ENCODE data around the gene MIPOL1. TPM values are rescaled to one million over a fixed set of nuclear protein-coding genes. Genes with fewer than 3 reads are reported as not detected.
A peak's percentile ranks its signal among the peaks of the same experiment; 100 is the strongest.

Gene MIPOL1
- total and polyA plus RNA-seq, 2 of the 13 experiments (the other 11 are each of a cell fraction or from before 2014, with no cell fraction given): 8.6 to 34.2 TPM

DNA sequence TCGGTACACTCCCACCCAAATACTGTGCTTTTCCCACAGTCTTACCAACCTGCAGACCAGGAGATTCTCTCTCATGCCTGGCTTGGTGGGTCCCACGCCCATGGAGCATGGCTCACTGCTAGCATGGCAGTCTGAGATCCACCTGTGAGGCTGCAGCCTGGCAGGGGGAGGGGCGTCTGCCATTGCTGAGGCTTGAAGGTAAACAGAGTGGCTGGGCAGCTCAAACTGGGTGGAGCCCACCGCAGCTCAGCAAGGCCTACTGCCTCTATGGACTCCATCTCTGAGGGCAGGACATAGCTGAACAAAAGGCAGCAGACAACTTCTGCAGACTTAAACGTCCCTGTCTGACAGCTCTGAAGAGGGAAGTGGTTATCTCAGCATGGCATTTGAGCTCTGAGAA lies 304.1 kb downstream of the MIPOL1 start (continued):
- TF ChIP-seq, protein P1, sequence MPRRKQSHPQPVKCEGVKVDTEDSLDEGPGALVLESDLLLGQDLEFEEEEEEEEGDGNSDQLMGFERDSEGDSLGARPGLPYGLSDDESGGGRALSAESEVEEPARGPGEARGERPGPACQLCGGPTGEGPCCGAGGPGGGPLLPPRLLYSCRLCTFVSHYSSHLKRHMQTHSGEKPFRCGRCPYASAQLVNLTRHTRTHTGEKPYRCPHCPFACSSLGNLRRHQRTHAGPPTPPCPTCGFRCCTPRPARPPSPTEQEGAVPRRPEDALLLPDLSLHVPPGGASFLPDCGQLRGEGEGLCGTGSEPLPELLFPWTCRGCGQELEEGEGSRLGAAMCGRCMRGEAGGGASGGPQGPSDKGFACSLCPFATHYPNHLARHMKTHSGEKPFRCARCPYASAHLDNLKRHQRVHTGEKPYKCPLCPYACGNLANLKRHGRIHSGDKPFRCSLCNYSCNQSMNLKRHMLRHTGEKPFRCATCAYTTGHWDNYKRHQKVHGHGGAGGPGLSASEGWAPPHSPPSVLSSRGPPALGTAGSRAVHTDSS (CRISPR knock-in tag; conservative IDR thresholded peaks at IDR 0.05): no peak
- TF ChIP-seq SRF (IDR thresholded peaks at IDR 0.05; ENCODE audit: low read depth, low read length) (no peak), POGZ (CRISPR knock-in tag; IDR thresholded peaks at IDR 0.05) (peak; percentile 61), FOXC1 (CRISPR knock-in tag; IDR thresholded peaks at IDR 0.05; ENCODE audit: borderline replicate concordance) (no peak), BRCA1 (CRISPR knock-in tag; IDR thresholded peaks at IDR 0.05) (no peak), PCBP2 (optimal IDR thresholded peaks at IDR 0.05; ENCODE audit: low read depth, low read length, poor library complexity, severe bottlenecking) (no peak), SMARCC2 (IDR thresholded peaks at IDR 0.05) (no peak), JUND (CRISPR knock-in tag; IDR thresholded peaks at IDR 0.05) (no peak), MTA1 (CRISPR knock-in tag; IDR thresholded peaks at IDR 0.05; ENCODE audit: borderline replicate concordance) (0 out of 2 replicates have a peak, but pooled peaks have one; percentile 41), RXRA (CRISPR knock-in tag; IDR thresholded peaks at IDR 0.05) (no peak), ZNF335 (CRISPR knock-in tag; IDR thresholded peaks at IDR 0.05) (no peak), ZNF562 (CRISPR knock-in tag; IDR thresholded peaks at IDR 0.05; ENCODE audit: borderline replicate concordance) (no peak), FOXK1 (CRISPR knock-in tag; IDR thresholded peaks at IDR 0.05; ENCODE audit: borderline replicate concordance, low read depth) (no peak)
- TF ChIP-seq, protein P2, sequence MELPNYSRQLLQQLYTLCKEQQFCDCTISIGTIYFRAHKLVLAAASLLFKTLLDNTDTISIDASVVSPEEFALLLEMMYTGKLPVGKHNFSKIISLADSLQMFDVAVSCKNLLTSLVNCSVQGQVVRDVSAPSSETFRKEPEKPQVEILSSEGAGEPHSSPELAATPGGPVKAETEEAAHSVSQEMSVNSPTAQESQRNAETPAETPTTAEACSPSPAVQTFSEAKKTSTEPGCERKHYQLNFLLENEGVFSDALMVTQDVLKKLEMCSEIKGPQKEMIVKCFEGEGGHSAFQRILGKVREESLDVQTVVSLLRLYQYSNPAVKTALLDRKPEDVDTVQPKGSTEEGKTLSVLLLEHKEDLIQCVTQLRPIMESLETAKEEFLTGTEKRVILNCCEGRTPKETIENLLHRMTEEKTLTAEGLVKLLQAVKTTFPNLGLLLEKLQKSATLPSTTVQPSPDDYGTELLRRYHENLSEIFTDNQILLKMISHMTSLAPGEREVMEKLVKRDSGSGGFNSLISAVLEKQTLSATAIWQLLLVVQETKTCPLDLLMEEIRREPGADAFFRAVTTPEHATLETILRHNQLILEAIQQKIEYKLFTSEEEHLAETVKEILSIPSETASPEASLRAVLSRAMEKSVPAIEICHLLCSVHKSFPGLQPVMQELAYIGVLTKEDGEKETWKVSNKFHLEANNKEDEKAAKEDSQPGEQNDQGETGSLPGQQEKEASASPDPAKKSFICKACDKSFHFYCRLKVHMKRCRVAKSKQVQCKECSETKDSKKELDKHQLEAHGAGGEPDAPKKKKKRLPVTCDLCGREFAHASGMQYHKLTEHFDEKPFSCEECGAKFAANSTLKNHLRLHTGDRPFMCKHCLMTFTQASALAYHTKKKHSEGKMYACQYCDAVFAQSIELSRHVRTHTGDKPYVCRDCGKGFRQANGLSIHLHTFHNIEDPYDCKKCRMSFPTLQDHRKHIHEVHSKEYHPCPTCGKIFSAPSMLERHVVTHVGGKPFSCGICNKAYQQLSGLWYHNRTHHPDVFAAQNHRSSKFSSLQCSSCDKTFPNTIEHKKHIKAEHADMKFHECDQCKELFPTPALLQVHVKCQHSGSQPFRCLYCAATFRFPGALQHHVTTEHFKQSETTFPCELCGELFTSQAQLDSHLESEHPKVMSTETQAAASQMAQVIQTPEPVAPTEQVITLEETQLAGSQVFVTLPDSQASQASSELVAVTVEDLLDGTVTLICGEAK (IDR thresholded peaks at IDR 0.05): no peak
- TF ChIP-seq, protein P2 (CRISPR knock-in tag; IDR thresholded peaks at IDR 0.05): no peak
- TF ChIP-seq, protein P3, sequence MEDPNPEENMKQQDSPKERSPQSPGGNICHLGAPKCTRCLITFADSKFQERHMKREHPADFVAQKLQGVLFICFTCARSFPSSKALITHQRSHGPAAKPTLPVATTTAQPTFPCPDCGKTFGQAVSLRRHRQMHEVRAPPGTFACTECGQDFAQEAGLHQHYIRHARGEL (CRISPR knock-in tag; IDR thresholded peaks at IDR 0.05): no peak
- TF ChIP-seq, protein P4, sequence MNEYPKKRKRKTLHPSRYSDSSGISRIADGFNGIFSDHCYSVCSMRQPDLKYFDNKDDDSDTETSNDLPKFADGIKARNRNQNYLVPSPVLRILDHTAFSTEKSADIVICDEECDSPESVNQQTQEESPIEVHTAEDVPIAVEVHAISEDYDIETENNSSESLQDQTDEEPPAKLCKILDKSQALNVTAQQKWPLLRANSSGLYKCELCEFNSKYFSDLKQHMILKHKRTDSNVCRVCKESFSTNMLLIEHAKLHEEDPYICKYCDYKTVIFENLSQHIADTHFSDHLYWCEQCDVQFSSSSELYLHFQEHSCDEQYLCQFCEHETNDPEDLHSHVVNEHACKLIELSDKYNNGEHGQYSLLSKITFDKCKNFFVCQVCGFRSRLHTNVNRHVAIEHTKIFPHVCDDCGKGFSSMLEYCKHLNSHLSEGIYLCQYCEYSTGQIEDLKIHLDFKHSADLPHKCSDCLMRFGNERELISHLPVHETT (CRISPR knock-in tag; conservative IDR thresholded peaks at IDR 0.05): no peak
